Adrenal gland (tissue), 5 donors: ENCODE results near the gene KICS2.

Experiments used
- CTCF ChIP-seq, 6 experiments: fragments of 450-650 bp in 4 of 6; fragments of 200-600 bp in 2 of 6; sonication (generic) in 1 of 6; IDR thresholded peaks; 1 replicate in 5 of 6; 2 replicates in 1 of 6; pipeline versions ENCODE4 v1.5.1 to v1.8.0; 2016 to 2021; ENCODE audit warnings: antibody characterized with exemption in 6 of 6, mild to moderate bottlenecking in 2 of 6, moderate library complexity in 1 of 6
- POLR2A ChIP-seq, 2 donors: fragments of 450-650 bp; IDR thresholded peaks; one replicate each; pipeline ENCODE4 v1.6.1; 2017; ENCODE audit warnings: antibody characterized with exemption in 2 of 2, mild to moderate bottlenecking in 2 of 2, moderate library complexity in 1 of 2
- donor health status: DM: no; HTN: no; CAD: no.

GRCh38 chr12:64173456-64173855 is 48.6 kb downstream of the KICS2 start:
- no peak for TF ChIP-seq CTCF (IDR thresholded peaks at IDR 0.05)
- no peak for TF ChIP-seq POLR2A (IDR thresholded peaks at IDR 0.05)
